Peyer's patch (tissue), 4 donors: ENCODE measurements around the gene CAMK2D.

Experiments used
- CTCF ChIP-seq, 6 experiments: fragments of 450-650 bp in 4 of 6; fragments of 200-600 bp in 2 of 6; sonication (generic) in 1 of 6; IDR thresholded peaks; one replicate each; pipeline ENCODE4 v1.5.1; 2017 to 2019; ENCODE audit warnings: antibody characterized with exemption in 6 of 6, mild to moderate bottlenecking in 3 of 6, moderate library complexity in 1 of 6
- POLR2A ChIP-seq, 2 donors: fragments of 450-650 bp; IDR thresholded peaks; one replicate each; pipeline ENCODE4 v1.5.1; 2017; ENCODE audit warnings: antibody characterized with exemption in 2 of 2, mild to moderate bottlenecking in 2 of 2, moderate library complexity in 2 of 2

GRCh38 chr4:113445286-113445685 lies 316.3 kb downstream of the CAMK2D start:
- TF ChIP-seq CTCF (IDR thresholded peaks at IDR 0.05) (no peak), POLR2A (IDR thresholded peaks at IDR 0.05) (no peak)
